Kidney epithelial cell (primary cell): ENCODE measurements around the gene SPEM3. TPM values are rescaled to one million over a fixed set of nuclear protein-coding genes. Genes with fewer than 3 reads are reported as not detected.

Experiments
- DNase-seq: peaks from one replicate; pipeline ENCODE4 v3.0.0-alpha.2; 2010; ENCODE audit warnings: low read depth
- H3K27me3 ChIP-seq: 2 replicates; pipeline ENCODE4 v1.6.0; 2011; ENCODE audit warnings: low read length; ENCODE audit not compliant: control insufficient read depth, insufficient read depth
- H3K36me3 ChIP-seq: 2 replicates; pipeline ENCODE4 v1.5.1; 2011; ENCODE audit warnings: low read length; ENCODE audit not compliant: control insufficient read depth, insufficient read depth
- H3K4me3 ChIP-seq: 2 replicates; pipeline ENCODE4 v1.5.1; 2011; ENCODE audit warnings: low read depth, mild to moderate bottlenecking, control low read depth, low read length
- total RNA-seq: library from RNA; depleted of rRNA; stranded (reverse); fragments of >200 nt; gene quantifications from 2 replicates; pipeline ENCODE4 v1.2.3, GENCODE V29; 2015
- TF ChIP-seq, protein P1 (sequence below): IDR thresholded peaks from 2 replicates; pipeline ENCODE4 v1.5.1; 2011; ENCODE audit warnings: mild to moderate bottlenecking, moderate library complexity, low read length, control low read depth, inconsistent platforms; ENCODE audit not compliant: insufficient read depth, poor library complexity, severe bottlenecking

SPEM3 gene
- total RNA-seq, 1 donor from 2014 or later, result not detected

- TF ChIP-seq, protein P1, sequence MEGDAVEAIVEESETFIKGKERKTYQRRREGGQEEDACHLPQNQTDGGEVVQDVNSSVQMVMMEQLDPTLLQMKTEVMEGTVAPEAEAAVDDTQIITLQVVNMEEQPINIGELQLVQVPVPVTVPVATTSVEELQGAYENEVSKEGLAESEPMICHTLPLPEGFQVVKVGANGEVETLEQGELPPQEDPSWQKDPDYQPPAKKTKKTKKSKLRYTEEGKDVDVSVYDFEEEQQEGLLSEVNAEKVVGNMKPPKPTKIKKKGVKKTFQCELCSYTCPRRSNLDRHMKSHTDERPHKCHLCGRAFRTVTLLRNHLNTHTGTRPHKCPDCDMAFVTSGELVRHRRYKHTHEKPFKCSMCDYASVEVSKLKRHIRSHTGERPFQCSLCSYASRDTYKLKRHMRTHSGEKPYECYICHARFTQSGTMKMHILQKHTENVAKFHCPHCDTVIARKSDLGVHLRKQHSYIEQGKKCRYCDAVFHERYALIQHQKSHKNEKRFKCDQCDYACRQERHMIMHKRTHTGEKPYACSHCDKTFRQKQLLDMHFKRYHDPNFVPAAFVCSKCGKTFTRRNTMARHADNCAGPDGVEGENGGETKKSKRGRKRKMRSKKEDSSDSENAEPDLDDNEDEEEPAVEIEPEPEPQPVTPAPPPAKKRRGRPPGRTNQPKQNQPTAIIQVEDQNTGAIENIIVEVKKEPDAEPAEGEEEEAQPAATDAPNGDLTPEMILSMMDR, result no peak
Observed at GRCh38 chr17:7398612-7399011, 30.0 kb upstream of the SPEM3 start.

DNA sequence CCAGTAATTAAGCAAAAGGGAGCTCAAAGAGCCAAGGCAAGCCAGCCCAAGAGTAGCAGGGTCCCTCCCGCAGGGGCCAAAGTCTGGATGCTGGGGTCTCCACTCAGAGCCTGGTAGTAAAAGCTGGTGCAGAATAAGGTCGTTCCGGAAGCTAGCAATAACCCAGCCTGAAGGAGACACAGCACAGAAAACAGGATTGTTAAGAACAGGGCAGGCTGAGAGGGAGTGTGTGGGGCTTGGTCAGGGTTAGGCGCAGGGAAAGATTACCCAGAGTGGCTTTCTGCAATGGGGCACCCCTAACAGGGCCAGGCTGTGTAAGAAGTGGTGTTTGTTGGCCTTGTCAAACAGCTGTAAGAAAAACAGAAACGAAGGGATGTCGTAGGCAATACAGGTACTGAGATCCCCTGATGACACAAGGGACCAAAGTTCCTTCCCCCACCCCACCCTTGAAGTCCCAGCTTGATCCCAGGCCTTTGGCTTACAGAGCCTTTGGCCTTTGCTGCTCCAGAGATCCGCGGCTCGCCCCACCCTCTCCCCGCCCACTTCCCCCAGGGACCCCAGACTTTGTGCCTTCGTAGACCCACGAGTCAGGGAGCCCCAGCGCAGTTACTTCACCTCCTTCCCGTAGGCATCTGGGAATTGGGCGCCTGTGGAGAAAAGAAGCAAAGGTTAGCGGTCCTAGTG is 25.5 kb upstream of the SPEM3 start:
- Histone ChIP-seq H3K27me3 (no peaks in the 10 kb centered on the region), H3K4me3 (peak overlapping the region; percentile 68), H3K36me3 (no peaks in the 10 kb centered on the region)
- TF ChIP-seq, protein P1, result no peak
- no peak for DNase-seq

More at GRCh38 chr17:7398612-7399011, 30.0 kb upstream of the SPEM3 start:
- H3K27me3 ChIP-seq, result no peaks in the 10 kb centered on the region
- H3K36me3 ChIP-seq, result no peaks in the 10 kb centered on the region
- DNase-seq, result no peak
- no peak overlapping the region for H3K4me3 ChIP-seq

DNA sequence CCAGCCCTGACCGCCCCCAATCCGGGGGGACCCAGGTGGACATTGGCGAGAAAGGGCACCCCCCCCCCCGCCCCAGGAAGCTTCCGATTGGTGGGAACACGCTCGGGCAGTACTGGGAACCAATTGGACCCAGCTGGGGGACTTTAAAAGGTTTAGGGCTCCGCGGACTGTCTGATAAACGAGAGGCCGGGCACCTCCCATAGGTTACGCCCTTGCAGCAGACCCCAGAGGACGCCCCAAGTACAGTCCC is 25.0 kb upstream of the SPEM3 start:
- TF ChIP-seq, protein P1, result no peak
- Histone ChIP-seq H3K27me3 (no peaks in the 10 kb centered on the region), H3K4me3 (peak overlapping the region; percentile 68), H3K36me3 (no peaks in the 10 kb centered on the region)
- DNase-seq, result no peak

GRCh38 chr17:7403977-7404736 is 24.5 kb upstream of the SPEM3 start, which contains the start of gene TMEM256:
TSS of gene TMEM256 (minus strand) at chr17:7404097. CDS start at chr17:7404084, 13 bp downstream.
- no peaks in the 10 kb centered on the region for H3K27me3 ChIP-seq
- no peaks in the 10 kb centered on the region for H3K36me3 ChIP-seq
- H3K4me3 ChIP-seq, result peak within 1 kb of the TSS; percentile 72
- TF ChIP-seq, protein P1, result no peak
- DNase-seq, result peak; percentile 96

DNA sequence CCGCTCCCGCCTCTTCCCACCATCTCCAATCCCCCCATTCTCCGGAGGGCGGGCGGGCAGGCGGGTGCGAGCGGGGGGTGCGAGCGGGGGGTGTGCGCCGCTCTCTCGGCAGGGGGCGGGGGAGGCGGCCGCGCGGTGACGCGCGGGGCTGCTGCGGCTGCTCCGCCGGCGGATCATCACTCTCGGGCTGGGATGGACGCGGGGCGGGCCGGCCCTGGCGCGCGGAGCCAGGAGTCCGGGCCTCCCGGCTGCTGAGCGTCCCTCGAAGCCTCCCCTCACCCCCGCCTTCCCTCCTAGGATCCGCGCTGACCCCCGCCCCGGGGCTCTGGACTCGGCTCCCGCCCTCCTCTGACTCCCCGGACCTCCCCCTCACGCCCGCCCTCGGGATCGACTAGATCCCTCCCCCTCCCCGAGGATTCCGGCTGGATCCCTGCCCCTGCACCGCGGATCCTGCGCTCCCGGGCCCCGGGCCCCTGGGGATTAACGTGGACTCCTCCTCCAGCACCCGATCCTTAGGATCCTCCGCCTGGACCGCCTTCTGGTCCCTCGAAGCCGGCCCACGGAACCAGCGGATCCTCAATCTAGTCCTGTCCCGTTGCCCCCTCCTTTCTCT is 23.8 kb upstream of the SPEM3 start:
- DNase-seq, result no peak
- no peaks in the 10 kb centered on the region for H3K36me3 ChIP-seq
- TF ChIP-seq, protein P1, result no peak

More for the DNA sequence above, 23.8 kb upstream of the SPEM3 start:
- H3K4me3 ChIP-seq, result peak overlapping the region; percentile 72
- H3K27me3 ChIP-seq, result no peaks in the 10 kb centered on the region
